Gastrocnemius medialis (tissue), 4 donors: Measurements from ENCODE around the gene PXT1.

Experiments
- POLR2A ChIP-seq, 2 donors: fragments of 450-650 bp; IDR thresholded peaks; one replicate each; pipeline ENCODE4 v1.6.1; 2017; ENCODE audit warnings: antibody characterized with exemption in 2 of 2, mild to moderate bottlenecking in 2 of 2, moderate library complexity in 2 of 2
- TF ChIP-seq, protein P1 (sequence below), 5 experiments: fragments of 450-650 bp in 3 of 5; fragments of 200-600 bp in 2 of 5; sonication (generic) in 2 of 5; IDR thresholded peaks in 4 of 5; conservative IDR thresholded peaks in 1 of 5; 1 replicate in 4 of 5; 2 replicates in 1 of 5; pipeline ENCODE4 v1.5.1; 2016 to 2019; ENCODE audit warnings: antibody characterized with exemption in 5 of 5, mild to moderate bottlenecking in 3 of 5, moderate library complexity in 3 of 5

- TF ChIP-seq, protein P1, sequence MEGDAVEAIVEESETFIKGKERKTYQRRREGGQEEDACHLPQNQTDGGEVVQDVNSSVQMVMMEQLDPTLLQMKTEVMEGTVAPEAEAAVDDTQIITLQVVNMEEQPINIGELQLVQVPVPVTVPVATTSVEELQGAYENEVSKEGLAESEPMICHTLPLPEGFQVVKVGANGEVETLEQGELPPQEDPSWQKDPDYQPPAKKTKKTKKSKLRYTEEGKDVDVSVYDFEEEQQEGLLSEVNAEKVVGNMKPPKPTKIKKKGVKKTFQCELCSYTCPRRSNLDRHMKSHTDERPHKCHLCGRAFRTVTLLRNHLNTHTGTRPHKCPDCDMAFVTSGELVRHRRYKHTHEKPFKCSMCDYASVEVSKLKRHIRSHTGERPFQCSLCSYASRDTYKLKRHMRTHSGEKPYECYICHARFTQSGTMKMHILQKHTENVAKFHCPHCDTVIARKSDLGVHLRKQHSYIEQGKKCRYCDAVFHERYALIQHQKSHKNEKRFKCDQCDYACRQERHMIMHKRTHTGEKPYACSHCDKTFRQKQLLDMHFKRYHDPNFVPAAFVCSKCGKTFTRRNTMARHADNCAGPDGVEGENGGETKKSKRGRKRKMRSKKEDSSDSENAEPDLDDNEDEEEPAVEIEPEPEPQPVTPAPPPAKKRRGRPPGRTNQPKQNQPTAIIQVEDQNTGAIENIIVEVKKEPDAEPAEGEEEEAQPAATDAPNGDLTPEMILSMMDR (IDR thresholded peaks at IDR 0.05 in 4 of 5, conservative IDR thresholded peaks at IDR 0.05 in 1 of 5) = peak in 2 of 5 experiments; percentile 26 to 40
- peak; percentile 94 for TF ChIP-seq POLR2A (IDR thresholded peaks at IDR 0.05)
Measured at GRCh38 chr6:36442671-36443470, at the start of gene PXT1, which contains the start of gene KCTD20.
